Cerebellar cortex (tissue), 1 donor: ENCODE results near the gene SEMA3D.

ENCODE experiments used
- DNase-seq: peaks from one replicate; pipeline ENCODE4 v3.0.0-alpha.2; 2015; ENCODE audit warnings: low spot score

SEMA3D gene

GRCh38 chr7:85184599-85185423 lies 2.0 kb downstream of the SEMA3D start:
- no peak for DNase-seq

GRCh38 chr7:85183296-85183695 lies 3.6 kb downstream of the SEMA3D start:
- no peak for DNase-seq

GRCh38 chr7:85178531-85179298 lies 8.1 kb downstream of the SEMA3D start:
- DNase-seq = no peak

GRCh38 chr7:85177316-85177715 lies 9.5 kb downstream of the SEMA3D start:
- DNase-seq = no peak

GRCh38 chr7:85176197-85176596 lies 10.7 kb downstream of the SEMA3D start:
- DNase-seq = no peak

GRCh38 chr7:85175217-85175616 lies 11.6 kb downstream of the SEMA3D start:
- DNase-seq = no peak

GRCh38 chr7:85172530-85172941 lies 14.3 kb downstream of the SEMA3D start:
- no peak for DNase-seq

GRCh38 chr7:85167636-85168035 lies 19.2 kb downstream of the SEMA3D start:
- no peak for DNase-seq

- no peak for DNase-seq
Measured at GRCh38 chr7:85165263-85165662, 21.6 kb downstream of the SEMA3D start.

- no peak for DNase-seq
Measured at GRCh38 chr7:85164376-85164775, 22.5 kb downstream of the SEMA3D start.

- no peak for DNase-seq
Measured at GRCh38 chr7:85162721-85163120, 24.1 kb downstream of the SEMA3D start.

- no peak for DNase-seq
Measured at GRCh38 chr7:85160223-85160622, 26.6 kb downstream of the SEMA3D start.

- DNase-seq = no peak
Measured at GRCh38 chr7:85159003-85159402, 27.9 kb downstream of the SEMA3D start.

GRCh38 chr7:85156661-85157208 lies 30.1 kb downstream of the SEMA3D start:
- DNase-seq = no peak

GRCh38 chr7:85154282-85154937 lies 32.4 kb downstream of the SEMA3D start:
- DNase-seq = no peak

- no peak for DNase-seq
Measured at GRCh38 chr7:85153715-85154114, 33.1 kb downstream of the SEMA3D start.

- DNase-seq = no peak
Measured at GRCh38 chr7:85150624-85151023, 36.2 kb downstream of the SEMA3D start.

- no peak for DNase-seq
Measured at GRCh38 chr7:85144771-85145170, 42.1 kb downstream of the SEMA3D start.

- no peak for DNase-seq
Measured at GRCh38 chr7:85135977-85136376, 50.9 kb downstream of the SEMA3D start.

GRCh38 chr7:85133560-85133959 lies 53.3 kb downstream of the SEMA3D start:
- DNase-seq = no peak

GRCh38 chr7:85133006-85133405 lies 53.9 kb downstream of the SEMA3D start:
- DNase-seq = no peak

- no peak for DNase-seq
Measured at GRCh38 chr7:85130702-85131101, 56.2 kb downstream of the SEMA3D start.
